Measurements from ENCODE around the gene MCFD2.
A peak's percentile ranks its signal among the peaks of the same experiment; 100 is the strongest.

The MCFD2 gene

GRCh38 chr2:46915281-46915810, at the start of gene MCFD2:
Gene MCFD2 (minus strand): TSS chr2:46915806. CDS start chr2:46909171, 6,635 bp downstream.
- ATAC-seq (ENCODE audit: low read depth) (peak; percentile 24), DNase-seq (ENCODE audit: low spot score) (no peak)
- peak within 1 kb of the TSS; percentile 81 for H3K27ac ChIP-seq (ENCODE audit: poor library complexity, severe bottlenecking)
- H3K9me3 ChIP-seq (ENCODE audit: severe bottlenecking): no peaks in the 10 kb centered on the region
- TF ChIP-seq CTCF (IDR thresholded peaks at IDR 0.05; ENCODE audit: poor library complexity, severe bottlenecking): no peak
- peaks cover 22% of the 10 kb centered on the region for H3K4me1 ChIP-seq (ENCODE audit: insufficient read depth, poor library complexity, severe bottlenecking)
- H3K36me3 ChIP-seq (ENCODE audit: low read depth): peaks cover 35% of the 10 kb centered on the region
- H3K27me3 ChIP-seq (ENCODE audit: insufficient read depth, poor library complexity, severe bottlenecking): no peaks in the 10 kb centered on the region
- peak within 1 kb of the TSS; percentile 78 for H3K4me3 ChIP-seq (ENCODE audit: severe bottlenecking)

GRCh38 chr2:46964835-46965560, 49.4 kb upstream of the MCFD2 start:
- peak; percentile 54 for ATAC-seq (ENCODE audit: low read depth)
- Histone ChIP-seq H3K27ac (ENCODE audit: poor library complexity, severe bottlenecking) (peak overlapping the region; percentile 97), H3K36me3 (ENCODE audit: low read depth) (peaks cover 5% of the 10 kb centered on the region; the same call in 1 of the 2 replicates)

GRCh38 chr2:46963941-46964673, 48.5 kb upstream of the MCFD2 start:
- peaks cover 11% of the 10 kb centered on the region; the same call in 1 of the 2 replicates for H3K36me3 ChIP-seq (ENCODE audit: low read depth)
- H3K4me1 ChIP-seq (ENCODE audit: insufficient read depth, poor library complexity, severe bottlenecking): peaks cover 53% of the 10 kb centered on the region
- no peak overlapping the region for H3K4me3 ChIP-seq (ENCODE audit: severe bottlenecking)
- H3K9me3 ChIP-seq (ENCODE audit: severe bottlenecking): no peaks in the 10 kb centered on the region
- DNase-seq (ENCODE audit: low spot score) (peak; percentile 84), ATAC-seq (ENCODE audit: low read depth) (peak; percentile 70)
- H3K27ac ChIP-seq (ENCODE audit: poor library complexity, severe bottlenecking): peak overlapping the region; percentile 97
- no peak for TF ChIP-seq CTCF (IDR thresholded peaks at IDR 0.05; ENCODE audit: poor library complexity, severe bottlenecking)
- H3K27me3 ChIP-seq (ENCODE audit: insufficient read depth, poor library complexity, severe bottlenecking): no peaks in the 10 kb centered on the region

More at GRCh38 chr2:46964835-46965560, 49.4 kb upstream of the MCFD2 start:
- DNase-seq (ENCODE audit: low spot score): no peak
- H3K27me3 ChIP-seq (ENCODE audit: insufficient read depth, poor library complexity, severe bottlenecking): no peaks in the 10 kb centered on the region
- peaks cover 61% of the 10 kb centered on the region for H3K4me1 ChIP-seq (ENCODE audit: insufficient read depth, poor library complexity, severe bottlenecking)
- no peak overlapping the region for H3K4me3 ChIP-seq (ENCODE audit: severe bottlenecking)
- no peaks in the 10 kb centered on the region for H3K9me3 ChIP-seq (ENCODE audit: severe bottlenecking)
- TF ChIP-seq CTCF (IDR thresholded peaks at IDR 0.05; ENCODE audit: poor library complexity, severe bottlenecking): no peak

GRCh38 chr2:46963210-46963609, 47.6 kb upstream of the MCFD2 start:
- Histone ChIP-seq H3K9me3 (ENCODE audit: severe bottlenecking) (no peaks in the 10 kb centered on the region), H3K36me3 (ENCODE audit: low read depth) (peaks cover 16% of the 10 kb centered on the region; the same call in 1 of the 2 replicates), H3K27ac (ENCODE audit: poor library complexity, severe bottlenecking) (peak overlapping the region; percentile 97), H3K4me3 (ENCODE audit: severe bottlenecking) (no peak overlapping the region), H3K27me3 (ENCODE audit: insufficient read depth, poor library complexity, severe bottlenecking) (no peaks in the 10 kb centered on the region), H3K4me1 (ENCODE audit: insufficient read depth, poor library complexity, severe bottlenecking) (peaks cover 49% of the 10 kb centered on the region)
- ATAC-seq (ENCODE audit: low read depth): no peak
- TF ChIP-seq CTCF (IDR thresholded peaks at IDR 0.05; ENCODE audit: poor library complexity, severe bottlenecking): no peak
- no peak for DNase-seq (ENCODE audit: low spot score)
